Stimulated activated CD8-positive, alpha-beta memory T cell treated with anti-CD3 and anti-CD28 coated beads, Interleukin-2, amount 100 ng/mL, for 1 hour (primary cell): ENCODE measurements around the gene KRTAP22-1.

Experiments
- DNase-seq, 2 donors: peaks; one replicate each; pipeline ENCODE4 v3.0.0-alpha.2; 2020; ENCODE audit warnings: low read depth in 2 of 2

KRTAP22-1 gene

GRCh38 chr21:30600787-30601186, at the start of gene KRTAP22-1:
TSS of gene KRTAP22-1 (plus strand) at chr21:30601087.
- no peak for DNase-seq

DNA sequence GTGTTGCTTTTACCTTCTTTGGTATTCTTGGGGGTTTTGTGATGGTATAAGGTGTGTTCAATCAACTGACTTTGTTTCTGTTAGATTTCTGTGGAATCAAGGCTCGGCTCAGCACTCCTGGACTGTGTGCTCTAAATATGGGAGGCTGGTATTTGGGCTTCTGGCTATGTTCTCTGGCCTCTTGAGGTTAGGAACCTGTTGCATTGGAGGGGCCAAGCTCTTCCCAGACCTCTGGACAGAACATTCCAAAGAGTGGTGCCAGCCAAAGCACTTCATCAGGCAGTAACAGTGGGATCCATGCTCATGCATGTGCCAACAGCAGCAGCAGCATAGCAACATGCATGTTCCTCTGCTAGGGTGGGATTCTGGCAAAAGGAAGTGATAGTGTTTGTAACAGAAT, 48.1 kb upstream of the KRTAP22-1 start:
- no peak for DNase-seq

DNA sequence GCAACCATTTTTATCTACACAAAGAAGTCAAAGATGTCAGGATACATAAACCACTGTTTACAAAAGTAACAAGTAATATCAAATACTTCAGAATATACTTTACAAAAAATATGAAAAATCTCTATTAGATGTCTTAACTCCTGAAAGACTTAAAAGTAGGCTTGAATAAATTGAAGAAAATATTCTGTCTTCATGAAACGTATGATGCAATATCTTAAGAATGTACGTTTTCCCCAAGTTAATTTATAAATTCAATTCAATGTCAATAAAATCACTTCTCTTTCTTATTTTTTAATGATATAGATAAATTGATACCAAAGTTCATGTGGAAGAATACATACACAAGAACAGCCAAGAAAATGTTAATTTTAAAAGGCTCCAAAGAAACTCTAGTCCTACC, 45.8 kb upstream of the KRTAP22-1 start:
- no peak for DNase-seq

DNA sequence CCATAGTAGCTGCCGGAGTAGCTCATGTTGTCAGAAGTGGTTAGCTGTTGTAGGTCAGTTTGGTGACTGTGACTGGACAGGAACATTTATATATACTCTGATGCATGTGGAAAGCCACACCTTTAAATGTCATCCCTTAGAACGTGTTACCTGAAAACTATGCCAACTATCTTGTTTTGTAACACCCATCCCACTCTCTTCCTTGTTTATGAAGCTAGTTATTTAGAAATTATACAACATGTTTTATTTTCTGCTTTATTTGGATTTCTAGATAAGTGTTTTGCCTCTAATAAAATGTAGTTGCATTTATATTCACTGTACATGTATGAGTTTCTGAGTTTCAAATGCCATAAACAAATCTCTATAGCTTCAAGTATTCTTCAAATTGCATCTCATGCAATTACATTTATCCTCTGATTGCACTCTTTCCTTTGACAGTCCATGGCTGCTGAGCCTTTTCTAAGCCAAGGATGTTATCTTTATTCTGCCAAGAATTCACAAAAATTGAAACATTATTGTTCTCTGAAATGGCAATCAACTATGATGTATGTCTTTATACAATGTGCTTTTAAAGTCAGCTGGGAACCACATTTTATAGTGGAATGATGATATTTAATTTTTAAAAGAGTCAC, 39.5 kb upstream of the KRTAP22-1 start, which contains the start of gene KRTAP19-7:
TSS of gene KRTAP19-7 (minus strand) at position 51 of the 632 bp plus-strand sequence. CDS start at position 26, 25 bp downstream.
- DNase-seq: no peak

GRCh38 chr21:30561957-30562356, 38.9 kb upstream of the KRTAP22-1 start:
- no peak for DNase-seq

- DNase-seq: no peak
Measured at GRCh38 chr21:30563072-30563471, 37.8 kb upstream of the KRTAP22-1 start.

- DNase-seq: no peak
Measured at GRCh38 chr21:30563630-30564029, 37.3 kb upstream of the KRTAP22-1 start.

DNA sequence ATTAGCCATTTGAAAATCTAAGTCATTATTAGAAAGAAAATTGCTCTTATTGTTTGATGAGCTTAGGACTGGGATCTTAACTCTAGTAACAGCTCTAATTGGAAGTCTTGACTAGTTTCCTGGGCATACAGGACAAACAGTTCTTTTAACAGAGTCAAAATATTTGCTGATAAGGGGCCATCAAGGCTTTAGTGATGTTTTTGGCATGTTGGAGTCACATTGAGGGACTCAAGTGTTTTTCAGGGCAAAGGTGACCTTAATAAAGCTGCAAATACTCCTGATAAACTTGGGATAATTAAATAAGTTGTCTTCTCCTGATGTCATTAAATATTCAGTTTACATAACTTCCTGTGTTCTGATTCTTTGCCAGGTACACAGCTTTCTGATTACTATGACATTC, 33.3 kb upstream of the KRTAP22-1 start:
- DNase-seq: no peak

DNA sequence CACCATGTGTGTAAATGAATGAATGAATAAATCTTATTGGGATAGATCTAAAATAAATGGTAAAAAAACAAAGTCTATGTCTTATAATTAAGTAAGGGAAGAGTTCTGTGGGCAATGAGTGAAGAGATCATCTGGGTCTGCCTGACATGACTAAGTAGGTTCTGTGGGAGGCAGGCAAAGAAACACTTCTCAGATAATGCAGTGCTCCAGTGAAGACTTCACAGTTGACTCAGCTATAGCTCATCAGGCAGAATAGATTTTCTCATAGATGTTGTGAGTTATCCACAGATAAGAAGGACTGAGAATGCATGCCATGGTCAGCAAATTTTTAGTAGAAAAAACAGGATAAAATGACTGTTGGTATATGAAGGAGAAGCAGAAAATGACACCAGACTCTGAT, 23.1 kb upstream of the KRTAP22-1 start:
- DNase-seq: no peak

- no peak for DNase-seq
Measured at GRCh38 chr21:30579346-30579745, 21.5 kb upstream of the KRTAP22-1 start.

DNA sequence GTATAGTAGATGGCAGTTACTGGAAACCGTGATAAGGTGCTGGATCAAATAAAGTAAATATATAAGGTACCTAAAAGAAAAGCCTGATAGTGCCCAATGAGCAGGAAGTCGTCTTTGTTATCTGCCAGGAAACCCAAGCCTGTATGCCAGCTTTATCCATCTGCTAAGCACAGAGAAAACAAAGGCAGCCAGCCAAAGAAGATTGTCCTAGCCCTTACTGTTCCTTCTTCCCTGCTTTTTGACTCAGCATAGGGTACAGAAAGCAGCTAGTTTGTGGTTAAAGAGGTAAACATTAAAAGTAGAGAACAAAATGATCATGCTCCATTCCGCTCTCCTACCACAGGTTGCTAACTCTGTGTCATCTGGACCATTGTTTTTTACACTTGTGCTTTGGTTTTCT, 20.8 kb upstream of the KRTAP22-1 start:
- no peak for DNase-seq

GRCh38 chr21:30582870-30583269, 18.0 kb upstream of the KRTAP22-1 start:
- no peak for DNase-seq

- no peak for DNase-seq
Measured at GRCh38 chr21:30590297-30590696, 10.6 kb upstream of the KRTAP22-1 start, which contains the start of gene KRTAP22-2. TSS of gene KRTAP22-2 (minus strand) at chr21:30590397.

GRCh38 chr21:30592140-30592539, 8.7 kb upstream of the KRTAP22-1 start, which contains the start of gene KRTAP6-3:
TSS of gene KRTAP6-3 (plus strand) at chr21:30592440. CDS start at chr21:30592446, 6 bp downstream.
- no peak for DNase-seq

DNA sequence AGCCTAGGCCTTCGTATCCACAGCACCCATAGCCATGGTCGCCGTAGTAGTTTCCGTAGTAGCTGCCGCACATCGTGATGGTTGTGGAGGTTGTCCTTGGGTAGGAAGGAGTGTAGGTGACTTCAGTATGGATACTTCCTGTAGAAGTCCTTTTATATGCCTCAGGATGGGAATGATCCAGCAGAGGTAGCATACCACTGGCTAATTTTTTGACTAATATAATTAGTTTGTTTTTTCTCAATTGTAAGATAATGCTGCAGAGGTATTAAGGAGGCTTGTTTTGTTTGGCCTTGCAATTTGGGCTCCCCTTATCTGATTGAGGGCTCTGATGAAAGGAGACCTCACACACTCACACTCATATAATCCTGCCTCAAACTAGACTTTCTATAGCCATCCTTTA, 2.1 kb upstream of the KRTAP22-1 start, which contains the start of gene KRTAP6-2:
TSS of gene KRTAP6-2 (minus strand) at position 101 of the 400 bp plus-strand sequence. CDS start at position 73, 28 bp downstream.
- no peak for DNase-seq

GRCh38 chr21:30605968-30606367, 5.1 kb downstream of the KRTAP22-1 start:
- DNase-seq: no peak

- no peak for DNase-seq
Measured at GRCh38 chr21:30612132-30612531, 11.2 kb downstream of the KRTAP22-1 start.

GRCh38 chr21:30613836-30614235, 12.9 kb downstream of the KRTAP22-1 start, which contains the start of gene KRTAP6-1:
TSS of gene KRTAP6-1 (minus strand) at chr21:30613930. CDS start at chr21:30613904, 26 bp downstream.
- DNase-seq: no peak

- DNase-seq: no peak
Measured at GRCh38 chr21:30615199-30615598, 14.3 kb downstream of the KRTAP22-1 start.

GRCh38 chr21:30616125-30616524, 15.2 kb downstream of the KRTAP22-1 start, which contains the start of gene KRTAP20-1:
TSS of gene KRTAP20-1 (plus strand) at chr21:30616425. CDS start at chr21:30616455, 30 bp downstream.
- no peak for DNase-seq

DNA sequence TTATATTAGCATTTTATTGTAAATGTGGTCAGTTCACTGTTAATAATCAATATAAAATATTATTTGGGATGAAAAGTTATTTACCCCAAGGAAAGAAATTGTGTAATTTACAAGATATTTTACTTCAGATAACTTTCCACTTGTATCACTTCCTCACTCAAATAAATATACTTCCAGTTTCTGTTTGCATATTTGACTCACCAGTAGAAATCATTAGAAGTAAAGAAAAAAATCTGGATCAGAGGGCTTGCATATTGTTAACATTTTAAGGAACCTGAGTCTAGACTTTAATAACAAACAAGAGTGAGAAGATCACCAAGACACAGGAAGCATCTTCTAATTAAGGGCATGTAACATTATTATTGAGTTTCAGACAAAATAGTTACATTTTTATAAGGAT, 19.2 kb downstream of the KRTAP22-1 start:
- no peak for DNase-seq

DNA sequence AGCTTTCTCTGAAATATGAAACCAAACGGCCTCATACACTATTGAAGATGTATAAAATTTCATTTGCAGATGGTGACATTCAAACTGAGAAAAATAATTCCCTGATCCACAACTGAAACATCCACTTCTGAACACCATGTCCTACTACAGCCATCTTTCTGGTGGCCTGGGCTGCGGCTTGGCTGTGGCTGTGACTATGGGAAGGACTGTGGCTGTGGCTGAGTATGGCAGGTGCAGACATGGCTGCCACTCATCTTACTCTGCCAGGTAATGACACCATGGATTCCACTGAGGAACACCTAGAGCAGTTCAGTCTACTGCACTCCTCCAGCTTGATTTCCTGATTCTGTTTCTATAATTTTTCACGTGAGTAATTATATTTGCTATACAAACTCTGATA, 19.6 kb downstream of the KRTAP22-1 start, which contains the start of gene KRTAP20-4:
TSS of gene KRTAP20-4 (plus strand) at position 106 of the 400 bp plus-strand sequence.
- no peak for DNase-seq

GRCh38 chr21:30623362-30623761, 22.5 kb downstream of the KRTAP22-1 start:
- no peak for DNase-seq
